Measurements from ENCODE around the gene UHRF1.

The UHRF1 gene

DNA sequence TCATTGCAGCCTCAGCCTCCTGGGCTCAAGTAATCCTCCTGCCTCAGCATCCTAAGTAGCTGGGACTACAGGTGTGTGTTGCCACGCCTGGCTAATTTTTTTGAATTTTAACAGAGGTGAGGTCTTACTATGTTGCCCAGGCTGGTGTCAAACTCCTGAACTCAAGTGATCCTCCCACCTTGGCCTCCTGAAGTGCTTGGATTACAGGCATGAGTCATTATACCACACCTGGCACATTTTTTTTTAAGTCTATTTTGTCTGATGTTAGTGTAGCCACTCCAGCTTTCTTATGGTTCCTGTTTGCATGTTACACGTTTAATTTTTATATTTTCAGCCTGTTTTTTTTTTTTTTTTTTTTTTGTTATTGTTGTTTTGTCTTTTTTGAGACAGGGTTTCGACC, 84.4 kb downstream of the UHRF1 start:
- DNase-seq: no peak

DNA sequence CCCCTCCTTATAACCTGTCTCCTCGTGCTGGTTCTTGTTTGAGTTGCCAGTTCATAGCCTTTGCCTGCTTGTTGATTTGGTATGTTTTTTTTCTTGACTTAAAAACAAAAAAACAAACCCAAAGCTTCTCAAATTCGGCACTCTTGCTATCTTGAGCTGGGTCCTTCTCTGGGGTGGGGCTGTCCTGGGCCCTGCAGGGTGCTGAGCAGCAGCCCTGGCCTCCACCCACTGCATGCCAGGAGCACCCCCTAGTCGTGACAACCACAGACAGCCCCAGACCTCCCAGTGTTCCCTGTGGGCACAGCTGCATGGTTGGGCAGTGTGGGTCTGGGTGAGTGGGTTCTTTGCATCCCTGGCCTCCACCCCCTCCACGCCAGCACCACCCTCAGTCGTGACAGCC, 87.4 kb downstream of the UHRF1 start:
- DNase-seq: no peak

DNA sequence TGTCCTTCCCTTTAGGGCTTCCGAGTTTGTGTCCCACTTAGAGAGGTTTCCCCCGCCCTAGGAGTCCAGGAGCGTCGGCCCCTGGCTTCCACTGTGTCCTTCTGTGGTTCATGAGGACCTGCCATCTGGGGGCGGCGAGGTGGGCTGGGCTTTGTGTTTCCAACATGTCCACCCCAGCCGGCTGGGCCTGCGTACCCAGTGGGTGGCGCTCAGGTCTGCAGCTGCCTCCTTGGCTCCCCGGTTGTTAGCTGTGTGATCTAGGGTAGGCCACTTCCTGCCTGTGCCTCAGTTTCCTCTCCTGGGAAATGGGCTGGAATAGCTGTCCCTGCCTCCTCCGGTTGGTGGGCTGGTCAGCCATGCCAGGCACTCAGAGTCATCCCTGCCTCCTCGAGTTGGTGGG, 88.0 kb downstream of the UHRF1 start:
- no peak for DNase-seq

DNA sequence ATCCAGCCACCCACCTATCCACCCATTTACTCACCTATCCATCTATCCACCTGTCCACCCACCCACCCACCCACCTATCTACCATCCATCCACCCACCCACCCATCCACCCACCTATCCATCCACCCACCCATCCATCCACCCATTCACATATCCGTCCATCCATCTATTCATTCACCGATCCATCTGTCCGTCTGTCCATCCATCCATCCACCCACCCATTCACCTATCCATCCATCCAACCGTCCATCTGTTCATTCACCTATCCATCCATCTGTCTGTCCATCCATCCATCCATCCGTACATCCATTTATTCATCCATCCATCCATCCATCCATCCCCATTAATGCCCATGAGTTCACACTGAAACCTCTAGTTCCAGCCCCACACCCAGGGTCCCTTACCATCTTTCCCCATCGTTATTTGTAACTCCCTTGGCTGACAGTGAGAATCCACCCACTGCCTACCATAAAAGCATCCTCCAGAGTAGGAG, 90.9 kb downstream of the UHRF1 start:
- no peak for DNase-seq

DNA sequence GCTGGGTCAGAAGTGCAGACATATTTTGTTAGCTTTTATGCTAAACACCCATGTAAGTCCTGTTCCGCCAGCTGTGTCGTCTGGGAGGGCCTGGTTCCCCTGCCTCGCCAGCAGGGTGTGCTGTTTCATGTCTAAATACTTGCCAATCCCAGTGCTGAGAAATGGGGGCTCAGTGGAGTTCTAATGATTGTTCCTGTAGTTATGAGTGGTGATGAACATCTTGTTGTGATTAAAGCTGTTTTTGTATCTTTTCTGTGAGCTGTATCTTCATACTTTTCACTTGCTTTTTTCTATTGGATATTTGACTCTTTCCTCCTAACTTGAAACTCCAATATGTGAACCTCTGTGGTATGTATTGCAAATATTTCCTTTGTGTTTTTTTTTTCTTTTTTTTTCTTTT, 92.3 kb downstream of the UHRF1 start:
- peak; percentile 36 for DNase-seq

DNA sequence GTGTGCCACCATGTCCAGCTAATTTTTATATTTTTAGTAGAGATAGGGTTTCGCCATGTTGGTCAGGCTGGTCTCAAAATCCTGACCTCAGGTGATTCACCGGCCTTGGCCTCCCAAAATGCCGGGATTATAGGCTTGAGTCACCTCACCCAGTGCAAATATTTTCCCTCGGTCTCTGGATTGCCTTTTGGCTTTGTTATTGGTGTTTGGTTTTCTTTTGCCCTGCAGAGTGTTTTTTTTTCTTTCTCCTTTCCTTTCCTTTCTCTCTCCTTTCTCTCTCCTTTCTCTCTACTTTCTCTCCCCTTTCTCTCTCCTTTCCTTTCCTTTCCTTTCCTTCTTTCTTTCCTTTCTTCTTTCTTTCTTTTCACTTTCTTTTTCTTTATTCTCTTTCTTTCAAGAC, 92.8 kb downstream of the UHRF1 start:
- no peak for DNase-seq

DNA sequence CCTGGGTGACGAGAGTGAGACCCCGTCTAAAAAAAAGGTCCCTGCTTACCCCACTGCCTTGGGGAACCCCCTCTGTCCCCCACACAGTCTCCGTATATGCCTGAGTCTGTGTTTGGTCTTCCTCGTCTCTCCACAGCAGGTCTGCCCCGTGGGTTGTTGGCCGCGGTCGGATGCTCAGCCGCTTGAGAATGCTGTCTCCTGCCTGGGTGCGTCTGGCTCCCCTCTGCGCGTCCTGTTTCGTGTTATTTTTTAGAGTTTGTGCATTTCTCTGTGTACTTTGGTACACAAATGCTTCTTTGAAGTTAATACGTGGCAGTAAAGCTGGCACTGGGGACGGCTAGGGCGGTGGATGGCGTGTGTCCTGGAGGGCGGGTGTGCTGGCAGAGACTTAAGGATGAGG, 94.5 kb downstream of the UHRF1 start:
- DNase-seq: no peak

DNA sequence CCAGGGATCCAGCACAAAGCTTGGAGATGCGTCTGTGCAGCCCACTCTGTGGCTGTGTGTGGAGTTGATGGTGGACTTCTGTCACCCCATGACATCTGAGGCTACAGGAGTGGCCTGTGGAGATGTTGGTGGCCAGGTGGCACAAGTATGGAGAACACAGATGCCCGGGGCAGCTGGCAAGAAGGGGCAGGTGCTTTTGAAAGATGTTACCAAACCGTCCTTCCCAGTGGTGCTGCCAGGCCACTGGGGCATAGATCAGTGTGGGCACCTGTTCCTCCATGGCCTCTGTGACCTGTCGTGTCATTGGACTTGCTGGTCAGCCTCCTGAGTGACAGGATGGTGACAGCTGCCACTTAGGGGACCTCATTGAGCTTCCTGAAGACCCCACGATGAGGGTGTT, 95.8 kb downstream of the UHRF1 start:
- no peak for DNase-seq

DNA sequence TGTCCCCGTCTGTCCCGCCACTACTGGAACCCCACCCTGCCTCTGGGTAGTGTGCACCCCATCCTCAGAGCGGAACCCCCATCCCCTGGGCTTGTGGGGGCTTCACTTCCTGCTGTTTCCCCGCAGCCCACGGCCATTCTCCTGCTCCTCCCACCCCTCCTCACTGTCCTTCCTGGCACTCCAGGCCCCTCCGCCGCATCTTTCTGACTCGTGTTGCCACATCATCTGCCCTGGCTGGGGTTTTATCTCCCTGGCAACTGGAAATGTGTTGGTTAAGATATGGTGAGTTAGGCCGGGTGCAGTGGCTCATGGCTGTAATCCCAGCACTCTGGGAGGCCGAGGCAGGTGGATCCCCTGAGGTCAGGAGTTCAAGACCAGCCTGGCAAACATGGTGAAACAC, 96.9 kb downstream of the UHRF1 start:
- DNase-seq: no peak

DNA sequence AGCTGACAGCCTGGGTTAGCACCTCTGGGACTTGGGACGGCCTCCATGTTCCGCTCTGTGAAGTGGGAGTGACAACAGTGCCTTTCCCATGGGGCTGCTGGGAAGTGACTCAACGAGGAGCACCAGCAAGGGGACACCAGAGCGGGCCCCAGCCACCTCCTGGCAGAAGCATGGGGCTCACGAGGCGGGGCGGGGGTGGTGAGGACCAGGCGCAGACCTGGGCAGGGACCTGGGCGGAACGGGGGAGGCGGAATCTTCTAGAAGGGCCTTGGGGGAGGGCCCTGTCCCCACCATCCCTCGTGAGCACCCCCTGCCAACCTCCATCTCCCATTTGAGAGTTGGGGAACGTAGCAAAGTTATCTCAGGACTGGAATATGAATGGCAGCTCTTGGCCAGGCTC, 97.5 kb downstream of the UHRF1 start:
- no peak for DNase-seq

Measured in stimulated activated CD4-positive, alpha-beta T cell treated with anti-CD3 and anti-CD28 coated beads, Interleukin-4, amount 100 ng/mL, for 1 hour (primary cell).